Measurements from ENCODE around the gene TRDN. TPM values are rescaled to one million over a fixed set of nuclear protein-coding genes. Genes with fewer than 3 reads are reported as not detected.

The TRDN gene, protein sequence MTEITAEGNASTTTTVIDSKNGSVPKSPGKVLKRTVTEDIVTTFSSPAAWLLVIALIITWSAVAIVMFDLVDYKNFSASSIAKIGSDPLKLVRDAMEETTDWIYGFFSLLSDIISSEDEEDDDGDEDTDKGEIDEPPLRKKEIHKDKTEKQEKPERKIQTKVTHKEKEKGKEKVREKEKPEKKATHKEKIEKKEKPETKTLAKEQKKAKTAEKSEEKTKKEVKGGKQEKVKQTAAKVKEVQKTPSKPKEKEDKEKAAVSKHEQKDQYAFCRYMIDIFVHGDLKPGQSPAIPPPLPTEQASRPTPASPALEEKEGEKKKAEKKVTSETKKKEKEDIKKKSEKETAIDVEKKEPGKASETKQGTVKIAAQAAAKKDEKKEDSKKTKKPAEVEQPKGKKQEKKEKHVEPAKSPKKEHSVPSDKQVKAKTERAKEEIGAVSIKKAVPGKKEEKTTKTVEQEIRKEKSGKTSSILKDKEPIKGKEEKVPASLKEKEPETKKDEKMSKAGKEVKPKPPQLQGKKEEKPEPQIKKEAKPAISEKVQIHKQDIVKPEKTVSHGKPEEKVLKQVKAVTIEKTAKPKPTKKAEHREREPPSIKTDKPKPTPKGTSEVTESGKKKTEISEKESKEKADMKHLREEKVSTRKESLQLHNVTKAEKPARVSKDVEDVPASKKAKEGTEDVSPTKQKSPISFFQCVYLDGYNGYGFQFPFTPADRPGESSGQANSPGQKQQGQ
- not detected for total RNA-seq
- not detected for polyA plus RNA-seq

DNA sequence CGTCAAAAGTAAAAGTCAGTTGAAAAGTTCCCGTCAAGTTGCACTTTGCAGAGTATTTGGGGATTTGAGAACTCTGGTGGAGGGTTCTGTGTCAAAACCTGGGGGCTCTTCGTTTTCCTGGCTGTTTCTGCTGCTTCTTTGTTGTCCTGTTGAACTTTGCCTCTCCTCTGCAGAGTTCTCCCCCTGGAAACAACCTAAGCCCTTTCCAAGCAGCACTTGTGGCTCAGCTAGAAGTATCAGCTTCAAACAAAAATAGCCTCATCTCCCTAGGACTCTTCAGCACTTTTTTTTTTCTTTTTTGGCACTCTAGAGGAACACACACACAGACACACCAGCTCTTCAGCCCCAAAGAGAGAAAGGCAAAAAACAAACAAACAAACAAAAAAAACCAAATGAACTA lies at the start of gene TRDN:
TSS of gene TRDN (minus strand) at position 169 of the 400 bp plus-strand sequence. CDS start 175 bp downstream, outside the sequence.
- no peaks in the 10 kb centered on the region for H3K9me3 ChIP-seq (ENCODE audit: control insufficient read depth in 1 of 2, low read length in 2 of 2)
- H3K4me3 ChIP-seq (ENCODE audit: low read length in 2 of 2) = no peak within 1 kb of the TSS
- DNase-seq = no peak
- H3K36me3 ChIP-seq (ENCODE audit: insufficient read depth, low read length) = no peaks in the 10 kb centered on the region
- no peaks in the 10 kb centered on the region for H3K4me1 Mint-ChIP-seq
- no peak within 1 kb of the TSS for H3K4me3 Mint-ChIP-seq
- intact Hi-C loops (cut with micrococcal nuclease) = no loop called here
- no peak within 1 kb of the TSS for H3K27ac Mint-ChIP-seq
- POLR2A ChIA-PET (ENCODE audit: partially characterized antibody) = no interaction called here
- no peaks in the 10 kb centered on the region for H3K4me1 ChIP-seq (ENCODE audit: insufficient read depth, low read length)
- CTCF ChIA-PET (ENCODE audit: partially characterized antibody) = no interaction called here
- H3K9me3 Mint-ChIP-seq = peaks cover 0 to 4% (median 0%) of the 10 kb centered on the region in 8 donors
- no peaks in the 10 kb centered on the region for H3K27me3 Mint-ChIP-seq
- H3K27me3 ChIP-seq (ENCODE audit: insufficient read depth, low read length) = no peaks in the 10 kb centered on the region
- H3K27ac ChIP-seq (ENCODE audit: low read depth, low read length) = no peak within 1 kb of the TSS
- H3K36me3 Mint-ChIP-seq = no peaks in the 10 kb centered on the region

DNA sequence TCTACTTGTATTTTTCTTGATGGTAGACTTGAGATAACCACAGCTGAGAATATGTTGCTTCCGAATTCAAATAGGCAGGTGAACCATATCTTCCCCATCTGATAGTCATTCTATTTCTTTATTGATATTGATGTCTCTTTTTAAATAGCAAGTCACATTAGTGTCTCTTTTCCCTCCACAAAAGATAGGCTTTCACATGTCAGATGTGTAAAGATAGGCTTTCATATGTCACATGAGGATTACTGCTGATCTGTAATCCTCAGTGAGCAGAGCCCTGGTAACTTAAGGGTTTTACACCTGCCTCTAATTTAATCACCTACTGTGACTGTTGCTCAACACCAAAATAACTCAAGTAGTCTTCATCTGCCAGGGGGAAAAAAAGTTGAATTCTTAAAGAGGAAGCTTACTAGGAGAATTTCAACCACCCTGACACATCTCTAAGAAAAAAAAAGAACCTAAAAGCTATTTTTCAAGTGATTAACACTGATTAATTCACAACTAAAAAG lies 45.3 kb upstream of the TRDN start:
- no peak overlapping the region for H3K4me3 Mint-ChIP-seq

DNA sequence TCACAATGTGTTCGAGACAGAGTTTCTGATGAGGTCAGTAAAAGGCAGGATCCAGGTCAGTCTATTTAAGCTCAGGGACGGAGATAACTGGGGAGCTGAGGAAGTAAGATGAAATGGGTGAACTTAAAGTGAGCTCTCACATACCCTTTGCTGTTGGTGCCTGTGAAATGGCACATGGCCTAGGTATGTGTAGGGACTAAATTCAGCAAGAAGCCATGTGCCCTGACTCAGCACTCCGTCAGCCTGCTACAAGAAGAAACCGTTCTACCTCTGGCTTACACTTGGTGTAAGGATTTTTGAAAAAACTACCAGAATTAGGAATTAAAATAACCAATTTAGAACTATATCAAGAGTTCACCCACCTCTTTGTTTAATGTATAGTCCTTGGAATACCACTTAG lies 41.1 kb upstream of the TRDN start:
- H3K9me3 Mint-ChIP-seq = peaks cover 0 to 11% (median 4%) of the 10 kb centered on the region in 8 donors
- intact Hi-C loops (cut with micrococcal nuclease) = no loop called here
- Histone ChIP-seq H3K9me3 (ENCODE audit: control insufficient read depth in 1 of 2, low read length in 2 of 2) (no peaks in the 10 kb centered on the region), H3K27me3 (ENCODE audit: insufficient read depth, low read length) (no peaks in the 10 kb centered on the region), H3K36me3 (ENCODE audit: insufficient read depth, low read length) (no peaks in the 10 kb centered on the region), H3K4me3 (ENCODE audit: low read length in 2 of 2) (no peak overlapping the region), H3K27ac (ENCODE audit: low read depth, low read length) (no peak overlapping the region), H3K4me1 (ENCODE audit: insufficient read depth, low read length) (no peaks in the 10 kb centered on the region)
- no peak overlapping the region for H3K27ac Mint-ChIP-seq
- H3K4me3 Mint-ChIP-seq = no peak overlapping the region
- H3K27me3 Mint-ChIP-seq = no peaks in the 10 kb centered on the region
- DNase-seq = no peak
- H3K36me3 Mint-ChIP-seq = no peaks in the 10 kb centered on the region
- POLR2A ChIA-PET (ENCODE audit: partially characterized antibody) = no interaction called here
- CTCF ChIA-PET (ENCODE audit: partially characterized antibody) = no interaction called here
- H3K4me1 Mint-ChIP-seq = no peaks in the 10 kb centered on the region

More for the DNA sequence above, 45.3 kb upstream of the TRDN start:
- Mint-ChIP-seq H3K36me3 (no peaks in the 10 kb centered on the region), H3K9me3 (peaks cover 0 to 4% (median 0%) of the 10 kb centered on the region in 8 donors), H3K4me1 (no peaks in the 10 kb centered on the region), H3K27ac (no peak overlapping the region), H3K27me3 (no peaks in the 10 kb centered on the region)
- H3K27ac ChIP-seq (ENCODE audit: low read depth, low read length) = no peak overlapping the region
- no peaks in the 10 kb centered on the region for H3K27me3 ChIP-seq (ENCODE audit: insufficient read depth, low read length)
- ChIA-PET POLR2A (ENCODE audit: partially characterized antibody) (no interaction called here), CTCF (ENCODE audit: partially characterized antibody) (no interaction called here)
- no peak overlapping the region for H3K4me3 ChIP-seq (ENCODE audit: low read length in 2 of 2)
- DNase-seq = no peak
- no peaks in the 10 kb centered on the region for H3K36me3 ChIP-seq (ENCODE audit: insufficient read depth, low read length)
- no peaks in the 10 kb centered on the region for H3K4me1 ChIP-seq (ENCODE audit: insufficient read depth, low read length)
- intact Hi-C loops (cut with micrococcal nuclease) = no loop called here
- H3K9me3 ChIP-seq (ENCODE audit: control insufficient read depth in 1 of 2, low read length in 2 of 2) = no peaks in the 10 kb centered on the region

DNA sequence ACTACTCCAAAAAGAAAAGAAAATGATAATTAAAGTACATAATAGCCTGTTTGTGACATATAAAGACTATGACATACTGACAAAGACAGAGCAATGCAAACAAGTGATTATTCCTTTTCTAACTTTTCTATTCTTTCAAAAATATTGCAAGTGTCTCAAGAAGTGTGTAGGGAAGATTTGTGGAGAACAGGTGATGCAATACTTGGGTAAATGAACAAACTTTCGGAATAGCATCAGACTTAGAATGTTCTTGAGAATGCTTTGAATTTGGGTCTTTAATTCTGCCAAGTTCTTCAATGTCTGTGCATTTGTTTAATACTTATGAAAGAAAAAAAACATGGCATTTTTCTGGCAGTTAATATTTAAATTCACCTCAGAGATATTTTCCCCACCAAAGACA lies 40.0 kb upstream of the TRDN start:
- Histone ChIP-seq H3K36me3 (ENCODE audit: insufficient read depth, low read length) (no peaks in the 10 kb centered on the region), H3K27me3 (ENCODE audit: insufficient read depth, low read length) (no peaks in the 10 kb centered on the region), H3K9me3 (ENCODE audit: control insufficient read depth in 1 of 2, low read length in 2 of 2) (no peaks in the 10 kb centered on the region), H3K27ac (ENCODE audit: low read depth, low read length) (no peak overlapping the region), H3K4me1 (ENCODE audit: insufficient read depth, low read length) (no peaks in the 10 kb centered on the region), H3K4me3 (ENCODE audit: low read length in 2 of 2) (no peak overlapping the region)
- no peaks in the 10 kb centered on the region for H3K4me1 Mint-ChIP-seq
- DNase-seq = no peak
- H3K27ac Mint-ChIP-seq = no peak overlapping the region
- H3K9me3 Mint-ChIP-seq = peaks cover 0 to 11% (median 4%) of the 10 kb centered on the region in 8 donors
- intact Hi-C loops (cut with micrococcal nuclease) = no loop called here
- ChIA-PET POLR2A (ENCODE audit: partially characterized antibody) (no interaction called here), CTCF (ENCODE audit: partially characterized antibody) (no interaction called here)
- no peak overlapping the region for H3K4me3 Mint-ChIP-seq
- H3K36me3 Mint-ChIP-seq = no peaks in the 10 kb centered on the region
- H3K27me3 Mint-ChIP-seq = no peaks in the 10 kb centered on the region

DNA sequence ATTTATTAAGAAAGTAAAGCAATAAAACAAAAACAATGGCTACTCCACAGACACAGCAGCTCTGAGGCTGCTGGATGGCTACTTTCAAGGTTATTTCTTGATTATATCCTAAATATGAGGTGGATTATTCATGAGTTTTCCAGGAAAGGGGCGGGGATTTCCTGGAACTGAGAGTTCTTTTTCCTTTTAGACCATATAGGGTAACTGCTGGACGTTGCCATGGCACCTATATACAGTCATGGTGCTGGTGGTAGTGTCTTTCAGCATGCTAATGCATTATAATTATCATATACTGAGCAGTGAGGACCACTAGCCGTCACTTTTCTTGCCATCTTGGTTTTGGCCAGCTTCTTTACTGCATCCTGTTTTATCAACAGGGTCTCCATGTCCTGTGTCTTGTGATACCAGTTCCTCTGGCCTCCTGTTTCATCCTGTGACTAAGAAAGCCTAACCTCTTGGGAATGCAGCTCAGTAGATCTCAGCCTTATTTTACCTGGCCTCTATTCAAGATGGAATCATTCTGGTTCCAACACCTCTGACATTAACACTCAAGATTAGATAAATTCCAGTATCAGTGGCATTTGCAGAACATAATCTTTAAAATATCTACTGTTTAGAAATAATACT lies 32.3 kb upstream of the TRDN start:
- no peak overlapping the region for H3K27ac ChIP-seq (ENCODE audit: low read depth, low read length)
- no peaks in the 10 kb centered on the region for H3K9me3 ChIP-seq (ENCODE audit: control insufficient read depth in 1 of 2, low read length in 2 of 2)
- intact Hi-C loops (cut with micrococcal nuclease) = no loop called here
- ChIA-PET CTCF (ENCODE audit: partially characterized antibody) (no interaction called here), POLR2A (ENCODE audit: partially characterized antibody) (no interaction called here)
- H3K27me3 Mint-ChIP-seq = no peaks in the 10 kb centered on the region
- peaks cover 0 to 8% (median 0%) of the 10 kb centered on the region in 8 donors for H3K9me3 Mint-ChIP-seq
- no peaks in the 10 kb centered on the region for H3K4me1 Mint-ChIP-seq
- H3K27me3 ChIP-seq (ENCODE audit: insufficient read depth, low read length) = no peaks in the 10 kb centered on the region
- no peaks in the 10 kb centered on the region for H3K4me1 ChIP-seq (ENCODE audit: insufficient read depth, low read length)
- no peaks in the 10 kb centered on the region for H3K36me3 ChIP-seq (ENCODE audit: insufficient read depth, low read length)
- DNase-seq = no peak
- no peaks in the 10 kb centered on the region for H3K36me3 Mint-ChIP-seq
- no peak overlapping the region for H3K4me3 Mint-ChIP-seq
- no peak overlapping the region for H3K27ac Mint-ChIP-seq
- H3K4me3 ChIP-seq (ENCODE audit: low read length in 2 of 2) = no peak overlapping the region

DNA sequence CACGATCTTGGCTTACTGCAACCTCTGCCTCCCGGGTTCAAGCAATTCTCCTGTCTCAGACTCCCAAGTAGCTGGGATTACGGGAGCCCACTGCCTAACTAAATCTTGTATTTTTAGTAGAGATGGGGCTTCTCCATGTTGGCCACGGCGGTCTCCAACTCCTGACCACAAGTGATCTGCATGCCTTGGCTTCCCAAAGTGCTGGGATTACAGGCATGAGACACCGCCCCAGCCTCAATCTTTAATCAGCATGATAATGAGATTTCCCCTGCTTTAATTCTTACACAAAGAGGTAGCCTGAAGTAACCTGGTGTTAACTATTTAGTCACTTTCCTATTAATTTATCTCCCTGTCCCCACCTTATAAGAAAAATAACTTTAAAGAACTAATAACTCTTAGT lies 31.3 kb upstream of the TRDN start:
- H3K36me3 Mint-ChIP-seq = no peaks in the 10 kb centered on the region
- Histone ChIP-seq H3K9me3 (ENCODE audit: control insufficient read depth in 1 of 2, low read length in 2 of 2) (no peaks in the 10 kb centered on the region), H3K4me1 (ENCODE audit: insufficient read depth, low read length) (no peaks in the 10 kb centered on the region), H3K27me3 (ENCODE audit: insufficient read depth, low read length) (no peaks in the 10 kb centered on the region), H3K27ac (ENCODE audit: low read depth, low read length) (no peak overlapping the region), H3K36me3 (ENCODE audit: insufficient read depth, low read length) (no peaks in the 10 kb centered on the region), H3K4me3 (ENCODE audit: low read length in 2 of 2) (no peak overlapping the region)
- no peak overlapping the region for H3K27ac Mint-ChIP-seq
- peaks cover 0 to 8% (median 0%) of the 10 kb centered on the region in 8 donors for H3K9me3 Mint-ChIP-seq
- CTCF ChIA-PET (ENCODE audit: partially characterized antibody) = no interaction called here
- no peak overlapping the region for H3K4me3 Mint-ChIP-seq
- no peak for DNase-seq
- H3K4me1 Mint-ChIP-seq = no peaks in the 10 kb centered on the region
- no peaks in the 10 kb centered on the region for H3K27me3 Mint-ChIP-seq
- intact Hi-C loops (cut with micrococcal nuclease) = no loop called here
- POLR2A ChIA-PET (ENCODE audit: partially characterized antibody) = no interaction called here

DNA sequence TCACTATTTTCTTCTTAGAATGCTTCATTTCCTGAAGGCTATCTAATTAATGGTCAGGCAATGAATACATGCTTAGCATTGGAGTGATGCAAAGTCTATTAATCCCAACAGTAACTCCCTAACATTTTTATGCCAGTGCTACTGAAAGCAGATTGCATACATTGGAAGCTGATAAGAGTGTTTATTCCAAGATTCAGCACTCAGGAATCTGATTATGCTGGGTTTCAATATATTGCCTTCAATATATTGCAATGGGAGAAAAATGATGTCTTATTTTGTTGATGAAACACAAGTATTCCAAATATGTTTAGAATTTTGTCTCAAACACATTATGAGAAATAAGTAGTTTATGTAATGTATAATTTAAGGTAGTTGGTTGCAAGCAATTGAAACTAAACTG lies 26.7 kb upstream of the TRDN start:
- H3K36me3 Mint-ChIP-seq = no peaks in the 10 kb centered on the region
- DNase-seq = no peak
- Histone ChIP-seq H3K36me3 (ENCODE audit: insufficient read depth, low read length) (no peaks in the 10 kb centered on the region), H3K27ac (ENCODE audit: low read depth, low read length) (no peak overlapping the region), H3K9me3 (ENCODE audit: control insufficient read depth in 1 of 2, low read length in 2 of 2) (no peaks in the 10 kb centered on the region), H3K4me3 (ENCODE audit: low read length in 2 of 2) (no peak overlapping the region), H3K4me1 (ENCODE audit: insufficient read depth, low read length) (no peaks in the 10 kb centered on the region), H3K27me3 (ENCODE audit: insufficient read depth, low read length) (no peaks in the 10 kb centered on the region)
- H3K27ac Mint-ChIP-seq = no peak overlapping the region
- CTCF ChIA-PET (ENCODE audit: partially characterized antibody) = no interaction called here
- no peaks in the 10 kb centered on the region for H3K4me1 Mint-ChIP-seq
- H3K27me3 Mint-ChIP-seq = no peaks in the 10 kb centered on the region
- no peak overlapping the region for H3K4me3 Mint-ChIP-seq
- H3K9me3 Mint-ChIP-seq = peaks cover 0 to 8% (median 0%) of the 10 kb centered on the region in 8 donors
- POLR2A ChIA-PET (ENCODE audit: partially characterized antibody) = no interaction called here
- intact Hi-C loops (cut with micrococcal nuclease) = no loop called here

All from CD4-positive, alpha-beta memory T cell (primary cell).